C4-2B (cell line): ENCODE measurements around the gene BMP2K.

Experiments
- ZFX ChIP-seq: fragments of 450-650 bp; IDR thresholded peaks from 2 replicates; pipeline ENCODE4 v1.6.1; 2017
- TF ChIP-seq, protein P1 (sequence below): fragments of 450-650 bp; conservative IDR thresholded peaks from 2 replicates; pipeline ENCODE4 v1.5.1; 2017; ENCODE audit warnings: mild to moderate bottlenecking

DNA sequence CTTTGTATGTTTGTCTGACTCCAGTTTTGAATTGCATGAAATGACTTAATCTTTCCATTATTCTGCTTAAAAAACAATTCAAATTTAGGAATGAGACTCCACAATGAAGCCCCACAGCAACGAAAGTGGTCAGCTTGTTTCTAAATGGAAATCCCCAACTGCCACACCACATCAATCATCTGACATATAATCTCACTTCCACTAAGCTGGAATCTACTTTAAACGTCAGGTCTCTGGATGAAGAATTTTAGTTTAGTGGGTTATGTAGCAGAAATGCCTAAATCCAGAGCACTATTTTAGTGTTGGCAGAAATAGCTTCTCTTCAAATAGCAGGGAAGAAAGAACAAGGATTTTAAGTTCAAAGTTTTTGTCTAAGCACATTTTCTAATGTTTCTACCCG, 1.7 kb upstream of the BMP2K start:
- TF ChIP-seq, protein P1, sequence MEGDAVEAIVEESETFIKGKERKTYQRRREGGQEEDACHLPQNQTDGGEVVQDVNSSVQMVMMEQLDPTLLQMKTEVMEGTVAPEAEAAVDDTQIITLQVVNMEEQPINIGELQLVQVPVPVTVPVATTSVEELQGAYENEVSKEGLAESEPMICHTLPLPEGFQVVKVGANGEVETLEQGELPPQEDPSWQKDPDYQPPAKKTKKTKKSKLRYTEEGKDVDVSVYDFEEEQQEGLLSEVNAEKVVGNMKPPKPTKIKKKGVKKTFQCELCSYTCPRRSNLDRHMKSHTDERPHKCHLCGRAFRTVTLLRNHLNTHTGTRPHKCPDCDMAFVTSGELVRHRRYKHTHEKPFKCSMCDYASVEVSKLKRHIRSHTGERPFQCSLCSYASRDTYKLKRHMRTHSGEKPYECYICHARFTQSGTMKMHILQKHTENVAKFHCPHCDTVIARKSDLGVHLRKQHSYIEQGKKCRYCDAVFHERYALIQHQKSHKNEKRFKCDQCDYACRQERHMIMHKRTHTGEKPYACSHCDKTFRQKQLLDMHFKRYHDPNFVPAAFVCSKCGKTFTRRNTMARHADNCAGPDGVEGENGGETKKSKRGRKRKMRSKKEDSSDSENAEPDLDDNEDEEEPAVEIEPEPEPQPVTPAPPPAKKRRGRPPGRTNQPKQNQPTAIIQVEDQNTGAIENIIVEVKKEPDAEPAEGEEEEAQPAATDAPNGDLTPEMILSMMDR = no peak
- no peak for TF ChIP-seq ZFX
